Germinal center (tissue), 1 donor: ENCODE measurements around the gene MFSD6.
"Not testable (repeated sequence)": the region's sequence is repeated elsewhere in the genome, so short reads cannot be mapped to it uniquely, and the experiment has no call there.

Experiments
- DNase-seq: peaks from one replicate; pipeline ENCODE4 v3.0.0; 2012; ENCODE audit warnings: mixed read lengths, low spot score

Gene MFSD6

GRCh38 chr2:190501702-190502407, 93.7 kb downstream of the MFSD6 start:
- no peak for DNase-seq

GRCh38 chr2:190503088-190503487, 94.9 kb downstream of the MFSD6 start:
- DNase-seq = no peak

GRCh38 chr2:190504912-190505311, 96.8 kb downstream of the MFSD6 start:
- DNase-seq = no peak

GRCh38 chr2:190505696-190506095, 97.5 kb downstream of the MFSD6 start:
- no peak for DNase-seq

GRCh38 chr2:190506666-190507065, 98.5 kb downstream of the MFSD6 start:
- no peak for DNase-seq

- DNase-seq = no peak
These were observed 99.0 kb downstream of the MFSD6 start for GRCh38 chr2:190507135-190507534.

- DNase-seq = not testable (repeated sequence)
These were observed 101.7 kb downstream of the MFSD6 start for GRCh38 chr2:190509895-190510294.

- no peak for DNase-seq
These were observed 102.9 kb downstream of the MFSD6 start for GRCh38 chr2:190511104-190511503.

- no peak for DNase-seq
These were observed 104.5 kb downstream of the MFSD6 start for GRCh38 chr2:190512539-190513095.

GRCh38 chr2:190513877-190514276, 105.7 kb downstream of the MFSD6 start:
- DNase-seq = no peak

GRCh38 chr2:190514676-190515075, 106.5 kb downstream of the MFSD6 start:
- no peak for DNase-seq

GRCh38 chr2:190515687-190516086, 107.5 kb downstream of the MFSD6 start:
- DNase-seq = no peak

- DNase-seq = no peak
These were observed 109.3 kb downstream of the MFSD6 start for GRCh38 chr2:190517468-190517867.

GRCh38 chr2:190519975-190520767, 112.0 kb downstream of the MFSD6 start:
- DNase-seq = no peak

GRCh38 chr2:190524928-190525327, 116.8 kb downstream of the MFSD6 start:
- no peak for DNase-seq

- no peak for DNase-seq
These were observed 118.1 kb downstream of the MFSD6 start for GRCh38 chr2:190526105-190526750.

- no peak for DNase-seq
These were observed 119.1 kb downstream of the MFSD6 start for GRCh38 chr2:190527214-190527613.

GRCh38 chr2:190527918-190528317, 119.8 kb downstream of the MFSD6 start:
- DNase-seq = no peak

GRCh38 chr2:190528521-190529001, 120.4 kb downstream of the MFSD6 start:
- no peak for DNase-seq

- no peak for DNase-seq
These were observed 121.5 kb downstream of the MFSD6 start for GRCh38 chr2:190529486-190530247.

GRCh38 chr2:190530248-190530900, 122.2 kb downstream of the MFSD6 start:
- no peak for DNase-seq
